ENCODE results near the gene PRICKLE4. TPM values are rescaled to one million over a fixed set of nuclear protein-coding genes. Genes with fewer than 3 reads are reported as not detected.

PRICKLE4 gene
- total and polyA plus RNA-seq, 2 of the 13 experiments (the other 11 are each of a cell fraction or from before 2014, with no cell fraction given): 0.92 to 1.2 TPM

DNA sequence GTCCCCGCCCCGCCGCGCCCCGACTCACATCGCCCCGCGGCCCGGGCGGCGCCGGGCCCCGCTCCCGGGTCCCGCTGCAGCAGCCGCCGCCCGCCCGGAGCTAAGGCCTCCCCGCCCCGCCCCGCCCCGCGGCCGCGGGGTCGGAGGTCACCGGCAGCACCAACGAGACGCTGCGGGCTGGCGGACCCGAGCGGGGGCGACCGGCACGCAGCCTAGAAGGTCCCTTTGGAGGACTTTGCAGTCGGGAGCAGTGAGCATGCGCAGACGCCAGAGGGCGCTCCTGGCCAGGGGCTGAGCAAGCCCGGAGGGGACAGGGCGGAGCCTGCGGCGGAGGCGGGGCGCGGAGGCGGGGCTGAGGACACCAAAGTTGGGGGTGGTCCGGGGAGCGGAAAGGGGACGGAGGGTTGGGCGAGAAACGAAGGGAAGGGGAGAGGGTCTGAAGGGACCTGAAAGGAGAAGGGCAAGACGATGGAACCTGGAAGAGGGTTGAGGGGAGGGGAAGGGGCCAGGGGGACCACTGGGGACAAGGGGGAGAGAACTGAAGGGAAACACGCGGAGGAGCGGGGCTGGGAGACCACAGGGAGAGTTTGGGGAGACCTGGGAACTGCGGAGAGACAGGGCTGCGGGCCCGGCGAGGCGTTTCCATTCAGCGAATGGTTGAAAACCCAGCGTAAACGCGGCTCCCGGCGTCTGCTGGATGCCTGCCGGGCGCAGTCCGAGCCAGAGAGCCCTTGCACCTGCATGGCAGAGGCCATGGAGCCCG is 613 bp upstream of the PRICKLE4 start, which contains the start of gene FRS3 (continued):
- TF ChIP-seq CREB1 (IDR thresholded peaks at IDR 0.05) (peak; percentile 47; the same call in 1 of the 2 replicates), CREB1 (CRISPR knock-in tag; IDR thresholded peaks at IDR 0.05) (0 out of 2 replicates have a peak, but pooled peaks have one; percentile 47), ZSCAN20 (CRISPR knock-in tag; IDR thresholded peaks at IDR 0.05; ENCODE audit: borderline replicate concordance) (no peak), SOX6 (IDR thresholded peaks at IDR 0.05) (no peak), SOX6 (CRISPR knock-in tag; IDR thresholded peaks at IDR 0.05) (peak; percentile 73; the same call in 1 of the 2 replicates), PCBP2 (optimal IDR thresholded peaks at IDR 0.05; ENCODE audit: low read depth, low read length, poor library complexity, severe bottlenecking) (no peak), CBX5 (CRISPR knock-in tag; IDR thresholded peaks at IDR 0.05; ENCODE audit: borderline replicate concordance) (peak; percentile 89), SRSF4 (IDR thresholded peaks at IDR 0.05; ENCODE audit: low read depth, low read length, poor library complexity, severe bottlenecking) (no peak), SIX4 (CRISPR knock-in tag; IDR thresholded peaks at IDR 0.05) (0 out of 2 replicates have a peak, but pooled peaks have one; percentile 29), GABPA (IDR thresholded peaks at IDR 0.05; ENCODE audit: low read depth, low read length) (no peak), GABPA (CRISPR knock-in tag; IDR thresholded peaks at IDR 0.05; ENCODE audit: low read depth) (peak; percentile 81), ARNTL (CRISPR knock-in tag; IDR thresholded peaks at IDR 0.05) (peak; percentile 70; the same call in 1 of the 2 replicates), ZZZ3 (CRISPR knock-in tag; IDR thresholded peaks at IDR 0.05; ENCODE audit: borderline replicate concordance) (peak; percentile 90), SMAD1 (CRISPR knock-in tag; IDR thresholded peaks at IDR 0.05; ENCODE audit: borderline replicate concordance, low read depth) (peak; percentile 96; the same call in 1 of the 2 replicates), PHF20 (CRISPR knock-in tag; IDR thresholded peaks at IDR 0.05) (peak; percentile 87), RXRB (CRISPR knock-in tag; IDR thresholded peaks at IDR 0.05; ENCODE audit: borderline replicate concordance) (peak; percentile 74; the same call in 1 of the 2 replicates), ATM (IDR thresholded peaks at IDR 0.05; ENCODE audit: borderline replicate concordance) (no peak), ZSCAN22 (CRISPR knock-in tag; IDR thresholded peaks at IDR 0.05) (no peak), SMAD9 (CRISPR knock-in tag; IDR thresholded peaks at IDR 0.05) (no peak), ONECUT2 (CRISPR knock-in tag; IDR thresholded peaks at IDR 0.05) (no peak), ZBTB20 (CRISPR knock-in tag; IDR thresholded peaks at IDR 0.05; ENCODE audit: borderline replicate concordance, low read depth) (peak; percentile 84), POLR2G (IDR thresholded peaks at IDR 0.05; ENCODE audit: low read depth, low read length) (peak; percentile 58), ZNF674 (CRISPR knock-in tag; IDR thresholded peaks at IDR 0.05; ENCODE audit: low read depth) (0 out of 2 replicates have a peak, but pooled peaks have one; percentile 66), ZBTB38 (CRISPR knock-in tag; IDR thresholded peaks at IDR 0.05) (peak; percentile 58; the same call in 1 of the 2 replicates)
- TF ChIP-seq, protein P1, sequence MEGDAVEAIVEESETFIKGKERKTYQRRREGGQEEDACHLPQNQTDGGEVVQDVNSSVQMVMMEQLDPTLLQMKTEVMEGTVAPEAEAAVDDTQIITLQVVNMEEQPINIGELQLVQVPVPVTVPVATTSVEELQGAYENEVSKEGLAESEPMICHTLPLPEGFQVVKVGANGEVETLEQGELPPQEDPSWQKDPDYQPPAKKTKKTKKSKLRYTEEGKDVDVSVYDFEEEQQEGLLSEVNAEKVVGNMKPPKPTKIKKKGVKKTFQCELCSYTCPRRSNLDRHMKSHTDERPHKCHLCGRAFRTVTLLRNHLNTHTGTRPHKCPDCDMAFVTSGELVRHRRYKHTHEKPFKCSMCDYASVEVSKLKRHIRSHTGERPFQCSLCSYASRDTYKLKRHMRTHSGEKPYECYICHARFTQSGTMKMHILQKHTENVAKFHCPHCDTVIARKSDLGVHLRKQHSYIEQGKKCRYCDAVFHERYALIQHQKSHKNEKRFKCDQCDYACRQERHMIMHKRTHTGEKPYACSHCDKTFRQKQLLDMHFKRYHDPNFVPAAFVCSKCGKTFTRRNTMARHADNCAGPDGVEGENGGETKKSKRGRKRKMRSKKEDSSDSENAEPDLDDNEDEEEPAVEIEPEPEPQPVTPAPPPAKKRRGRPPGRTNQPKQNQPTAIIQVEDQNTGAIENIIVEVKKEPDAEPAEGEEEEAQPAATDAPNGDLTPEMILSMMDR (CRISPR knock-in tag; IDR thresholded peaks at IDR 0.05): peak; percentile 99
- TF ChIP-seq, protein P2, sequence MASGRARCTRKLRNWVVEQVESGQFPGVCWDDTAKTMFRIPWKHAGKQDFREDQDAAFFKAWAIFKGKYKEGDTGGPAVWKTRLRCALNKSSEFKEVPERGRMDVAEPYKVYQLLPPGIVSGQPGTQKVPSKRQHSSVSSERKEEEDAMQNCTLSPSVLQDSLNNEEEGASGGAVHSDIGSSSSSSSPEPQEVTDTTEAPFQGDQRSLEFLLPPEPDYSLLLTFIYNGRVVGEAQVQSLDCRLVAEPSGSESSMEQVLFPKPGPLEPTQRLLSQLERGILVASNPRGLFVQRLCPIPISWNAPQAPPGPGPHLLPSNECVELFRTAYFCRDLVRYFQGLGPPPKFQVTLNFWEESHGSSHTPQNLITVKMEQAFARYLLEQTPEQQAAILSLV (CRISPR knock-in tag; IDR thresholded peaks at IDR 0.05; ENCODE audit: borderline replicate concordance): no peak
- TF ChIP-seq, protein P3, sequence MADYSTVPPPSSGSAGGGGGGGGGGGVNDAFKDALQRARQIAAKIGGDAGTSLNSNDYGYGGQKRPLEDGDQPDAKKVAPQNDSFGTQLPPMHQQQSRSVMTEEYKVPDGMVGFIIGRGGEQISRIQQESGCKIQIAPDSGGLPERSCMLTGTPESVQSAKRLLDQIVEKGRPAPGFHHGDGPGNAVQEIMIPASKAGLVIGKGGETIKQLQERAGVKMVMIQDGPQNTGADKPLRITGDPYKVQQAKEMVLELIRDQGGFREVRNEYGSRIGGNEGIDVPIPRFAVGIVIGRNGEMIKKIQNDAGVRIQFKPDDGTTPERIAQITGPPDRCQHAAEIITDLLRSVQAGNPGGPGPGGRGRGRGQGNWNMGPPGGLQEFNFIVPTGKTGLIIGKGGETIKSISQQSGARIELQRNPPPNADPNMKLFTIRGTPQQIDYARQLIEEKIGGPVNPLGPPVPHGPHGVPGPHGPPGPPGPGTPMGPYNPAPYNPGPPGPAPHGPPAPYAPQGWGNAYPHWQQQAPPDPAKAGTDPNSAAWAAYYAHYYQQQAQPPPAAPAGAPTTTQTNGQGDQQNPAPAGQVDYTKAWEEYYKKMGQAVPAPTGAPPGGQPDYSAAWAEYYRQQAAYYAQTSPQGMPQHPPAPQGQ (CRISPR knock-in tag; IDR thresholded peaks at IDR 0.05; ENCODE audit: borderline replicate concordance): no peak

All from HepG2 (cell line).